Germinal center (tissue), 1 donor: Measurements from ENCODE around the gene IHH.

Experiments
- DNase-seq: peaks from one replicate; pipeline ENCODE4 v3.0.0; 2012; ENCODE audit warnings: mixed read lengths, low spot score

IHH gene

GRCh38 chr2:219020604-219021365, 39.9 kb downstream of the IHH start:
- no peak for DNase-seq

- no peak for DNase-seq
These were observed 41.3 kb downstream of the IHH start for GRCh38 chr2:219019436-219019835.

- no peak for DNase-seq
These were observed 42.0 kb downstream of the IHH start for GRCh38 chr2:219018726-219019125.

- DNase-seq, result no peak
These were observed 42.4 kb downstream of the IHH start for GRCh38 chr2:219018286-219018685.

- no peak for DNase-seq
These were observed 43.4 kb downstream of the IHH start for GRCh38 chr2:219017201-219017931.

- DNase-seq, result no peak
These were observed 44.0 kb downstream of the IHH start for GRCh38 chr2:219016721-219017120.

GRCh38 chr2:219010873-219011272, 49.8 kb downstream of the IHH start:
- DNase-seq, result no peak

GRCh38 chr2:219010162-219010756, 50.5 kb downstream of the IHH start:
- peak; percentile 61 for DNase-seq

GRCh38 chr2:219009294-219009693, 51.4 kb downstream of the IHH start:
- no peak for DNase-seq
